Umbilical cord (tissue), 2 donors: ENCODE measurements around the gene CACNA2D1. TPM values are rescaled to one million over a fixed set of nuclear protein-coding genes. Genes with fewer than 3 reads are reported as not detected.

Source experiments
- DNase-seq: peaks from one replicate; pipeline ENCODE4 v3.0.0-alpha.2; 2015; ENCODE audit warnings: low spot score
- total RNA-seq: library from RNA; depleted of rRNA; stranded (reverse); fragments of >200 nt; gene quantifications from one replicate; pipeline ENCODE4 v1.2.3, GENCODE V29; 2014; ENCODE audit warnings: low replicate concordance; ENCODE audit not compliant: insufficient read depth

The CACNA2D1 gene
- total RNA-seq = 33.5 TPM

GRCh38 chr7:82443547-82444219, at the start of gene CACNA2D1:
TSS of gene CACNA2D1 (minus strand) at chr7:82443777.
- peak; percentile 90 for DNase-seq

GRCh38 chr7:82481499-82482097, 38.0 kb upstream of the CACNA2D1 start:
- DNase-seq = peak; percentile 20

- DNase-seq = no peak
Measured at GRCh38 chr7:82477733-82478515, 34.3 kb upstream of the CACNA2D1 start.

- DNase-seq = no peak
Measured at GRCh38 chr7:82472966-82473365, 29.4 kb upstream of the CACNA2D1 start.

- DNase-seq = no peak
Measured at GRCh38 chr7:82471351-82472020, 27.9 kb upstream of the CACNA2D1 start.

GRCh38 chr7:82469207-82469606, 25.6 kb upstream of the CACNA2D1 start:
- no peak for DNase-seq

GRCh38 chr7:82468435-82468834, 24.9 kb upstream of the CACNA2D1 start:
- DNase-seq = no peak

GRCh38 chr7:82467020-82467419, 23.4 kb upstream of the CACNA2D1 start:
- no peak for DNase-seq

- no peak for DNase-seq
Measured at GRCh38 chr7:82464372-82464771, 20.8 kb upstream of the CACNA2D1 start.

GRCh38 chr7:82455295-82455694, 11.7 kb upstream of the CACNA2D1 start:
- DNase-seq = no peak

GRCh38 chr7:82450759-82451158, 7.2 kb upstream of the CACNA2D1 start:
- no peak for DNase-seq

- DNase-seq = no peak
Measured at GRCh38 chr7:82449910-82450309, 6.3 kb upstream of the CACNA2D1 start.

- DNase-seq = no peak
Measured at GRCh38 chr7:82446897-82447296, 3.3 kb upstream of the CACNA2D1 start.

- DNase-seq = no peak
Measured at GRCh38 chr7:82445271-82445670, 1.7 kb upstream of the CACNA2D1 start.

- no peak for DNase-seq
Measured at GRCh38 chr7:82444220-82444909, 788 bp upstream of the CACNA2D1 start.

- DNase-seq = peak; percentile 46
Measured at GRCh38 chr7:82443036-82443546, 486 bp downstream of the CACNA2D1 start.

- no peak for DNase-seq
Measured at GRCh38 chr7:82442492-82443035, 1.0 kb downstream of the CACNA2D1 start.

- no peak for DNase-seq
Measured at GRCh38 chr7:82441669-82442478, 1.7 kb downstream of the CACNA2D1 start.

- DNase-seq = no peak
Measured at GRCh38 chr7:82438521-82438920, 5.1 kb downstream of the CACNA2D1 start.

- no peak for DNase-seq
Measured at GRCh38 chr7:82435769-82436168, 7.8 kb downstream of the CACNA2D1 start.
